HepG2 (cell line): ENCODE results near the gene CCDC85A. TPM values are rescaled to one million over a fixed set of nuclear protein-coding genes. Genes with fewer than 3 reads are reported as not detected.

Experiments used
- ATAC-seq: fragments of 200-7000 bp; cut with Tn5 transposase; 3 replicates; pipeline ENCODE4 v1.9.1; 2020; ENCODE audit warnings: mild to moderate bottlenecking, moderate library complexity
- BruUV-seq: library from RNA; stranded (reverse); fragments of 400-500 nt; replicated peaks from 2 replicates; lab custom pipeline; 2021; lab: Mats Ljungman, UMichigan
- CTCF ChIA-PET: fragments of 300-600 bp; formaldehyde crosslinking; extraction: SDS; loops from one replicate; lab custom pipeline; 2021; ENCODE audit warnings: low total read pairs, inconsistent platforms, low intra/inter-chr PET ratio; lab: Yijun Ruan, JAX
- POLR2A ChIA-PET: fragments of 350-600 bp; sonication (Branson Sonifier 250); formaldehyde crosslinking; loops from one replicate; lab custom pipeline; 2020; ENCODE audit warnings: antibody characterized with exemption, inconsistent platforms; lab: Yijun Ruan, JAX
- DNase-seq: peaks from one replicate; pipeline ENCODE4 v3.0.0-alpha.2; 2015; ENCODE audit warnings: low spot score
- FAIRE-seq: peaks from 3 replicates; lab custom pipeline; 2011; peaks lifted over from hg19 to GRCh38; lab: Jason Lieb, UNC
- H2AFZ ChIP-seq: one replicate; pipeline ENCODE4 v1.6.1; 2011; ENCODE audit warnings: low read length, inconsistent platforms
- H3K27ac ChIP-seq: fragments of 300-600 bp; 3 replicates; pipeline ENCODE4 v1.8.0; 2011; ENCODE audit warnings: mixed run types, mild to moderate bottlenecking, mixed read lengths, low read length, inconsistent platforms; ENCODE audit not compliant: insufficient read depth; ENCODE audit errors: extremely low read length
- H3K27me3 ChIP-seq, 2 experiments: fragments of 200-600 bp in 1 of 2; 2 replicates in 1 of 2; 3 replicates in 1 of 2; pipeline versions ENCODE4 v1.6.0 to v1.8.0; 2011; ENCODE audit warnings: low read length in 2 of 2, mild to moderate bottlenecking in 2 of 2, moderate library complexity in 2 of 2, inconsistent platforms in 1 of 2; ENCODE audit not compliant: insufficient read depth in 2 of 2, control insufficient read depth in 1 of 2
- H3K36me3 ChIP-seq, 2 experiments: fragments of 200-600 bp in 1 of 2; replicated peaks in 1 of 2; 2 replicates in 1 of 2; 3 replicates in 1 of 2; pipeline versions ENCODE4 v1.5.1 to v1.8.0; 2011; ENCODE audit warnings: low read length in 2 of 2, inconsistent platforms in 1 of 2; ENCODE audit not compliant: insufficient read depth in 2 of 2, control insufficient read depth in 1 of 2
- H3K4me1 ChIP-seq: 2 replicates; pipeline ENCODE4 v1.5.1; 2012; ENCODE audit warnings: low read length, inconsistent platforms; ENCODE audit not compliant: insufficient read depth
- H3K4me2 ChIP-seq: 2 replicates; pipeline ENCODE4 v1.6.0; 2011; ENCODE audit warnings: low read depth, low read length, inconsistent platforms
- H3K4me3 ChIP-seq, 3 experiments: fragments of 200-600 bp in 1 of 3; sonication (generic), shearing (Covaris generic) in 1 of 3; replicated peaks in 1 of 3; 2 replicates each; pipeline ENCODE4 v1.5.1; 2011 to 2016; ENCODE audit warnings: low read length in 3 of 3, inconsistent platforms in 2 of 3, low read depth in 2 of 3, mild to moderate bottlenecking in 2 of 3, control low read depth in 1 of 3, mixed read lengths in 1 of 3; ENCODE audit not compliant: insufficient read depth in 1 of 3
- H3K79me2 ChIP-seq: one replicate; pipeline ENCODE4 v1.6.1; 2011; ENCODE audit warnings: low read length, inconsistent platforms; ENCODE audit not compliant: insufficient read depth
- H3K9ac ChIP-seq: 2 replicates; pipeline ENCODE4 v1.6.0; 2011; ENCODE audit warnings: mild to moderate bottlenecking, low read depth, low read length, inconsistent platforms; ENCODE audit not compliant: insufficient read depth
- H3K9me3 ChIP-seq: 2 replicates; pipeline ENCODE4 v1.5.1; 2012; ENCODE audit warnings: mild to moderate bottlenecking, low read length
- H4K20me1 ChIP-seq: 2 replicates; pipeline ENCODE4 v1.6.0; 2011; ENCODE audit warnings: inconsistent platforms, mild to moderate bottlenecking, low read length, moderate library complexity; ENCODE audit not compliant: insufficient read depth
- KAT2B ChIP-seq: fragments of 150-350 bp; IDR thresholded peaks from 2 replicates; pipeline ENCODE4 v1.6.1; 2014; ENCODE audit warnings: low read depth, low read length, borderline replicate concordance
- NR2F6 ChIP-seq, 2 experiments: IDR thresholded peaks; 2 replicates each; pipeline ENCODE4 v1.6.1; 2016; ENCODE audit warnings: antibody characterized with exemption in 1 of 2, mild to moderate bottlenecking in 1 of 2
- SUZ12 ChIP-seq: fragments of 150-350 bp; IDR thresholded peaks from 2 replicates; pipeline ENCODE4 v1.6.1; 2014; ENCODE audit warnings: low read depth, low read length
- TAF1 ChIP-seq: sonication (generic); formaldehyde crosslinking; IDR thresholded peaks from 2 replicates; pipeline ENCODE4 v1.4.0; 2020; ENCODE audit warnings: missing genetic modification reagents
- TEAD2 ChIP-seq: sonication (generic); formaldehyde crosslinking; IDR thresholded peaks from 2 replicates; pipeline ENCODE4 v1.9.0; 2021; ENCODE audit warnings: missing genetic modification reagents
- ZNF101 ChIP-seq: sonication (generic); formaldehyde crosslinking; IDR thresholded peaks from 2 replicates; pipeline ENCODE4 v1.4.0; 2020; ENCODE audit warnings: mild to moderate bottlenecking, low read depth, missing genetic modification reagents, borderline replicate concordance
- ZNF550 ChIP-seq: sonication (generic); formaldehyde crosslinking; IDR thresholded peaks from 2 replicates; pipeline ENCODE4 v1.4.0; 2020; ENCODE audit warnings: mild to moderate bottlenecking, missing genetic modification reagents, borderline replicate concordance
- ZNF737 ChIP-seq: sonication (generic); formaldehyde crosslinking; IDR thresholded peaks from 2 replicates; pipeline ENCODE4 v1.5.0; 2020; ENCODE audit warnings: missing genetic modification reagents, mild to moderate bottlenecking, borderline replicate concordance
- WGBS: methylation state at CpG from one replicate; pipeline ENCODE4 v1.1.6; 2017; ENCODE audit warnings: low lambda C conversion rate; 5-methylcytosine and 5-hydroxymethylcytosine counted together
- in situ Hi-C: cut with HindIII; loops from 2 replicates; pipeline ENCODE4 v1.10.0; 2017; ENCODE audit warnings: low pct_unique_long_range_greater_than_20kb; ENCODE audit not compliant: extremely low pct_ligation_motif_present
- intact Hi-C: fragments of 100-400 bp; cut with micrococcal nuclease; formaldehyde crosslinking; loops from one replicate; pipeline ENCODE4 v1.10.0; 2022; ENCODE audit not compliant: unreplicated experiment
- polyA plus RNA-seq, 8 experiments: library from polyadenylated mRNA; depleted of rRNA in 3 of 8; stranded (reverse) in 7 of 8; unstranded in 1 of 8; fragments of >200 nt; fragmentation: Illumina TruSeq in 4 of 8; extraction: Trizol in 4 of 8; gene quantifications; 2 replicates each; pipeline versions ENCODE4 v1.2.1 to v1.2.3, GENCODE V29; 2011 to 2016; ENCODE audit warnings: low read depth in 4 of 8, missing spikeins in 1 of 8, mixed read lengths in 1 of 8; ENCODE audit not compliant: insufficient read depth in 1 of 8
- total RNA-seq, 5 experiments: library from RNA; depleted of rRNA; stranded (reverse); fragments of >200 nt; fragmentation: Illumina TruSeq; extraction: Trizol; gene quantifications; 2 replicates each; pipeline ENCODE4 v1.2.3, GENCODE V29; 2016; ENCODE audit warnings: low read depth in 1 of 5
- TF ChIP-seq, protein P1 (sequence below): sonication (generic); formaldehyde crosslinking; IDR thresholded peaks from 2 replicates; pipeline ENCODE4 v1.4.0; 2020; ENCODE audit warnings: missing genetic modification reagents, borderline replicate concordance
- TF ChIP-seq, protein P2 (sequence below): sonication (generic); formaldehyde crosslinking; IDR thresholded peaks from 2 replicates; pipeline ENCODE4 v1.8.0; 2022; ENCODE audit warnings: low read depth, missing genetic modification reagents
- TF ChIP-seq, protein P3 (sequence below): sonication (generic); formaldehyde crosslinking; IDR thresholded peaks from 2 replicates; pipeline ENCODE4 v1.5.0; 2020; ENCODE audit warnings: missing genetic modification reagents
- TF ChIP-seq, protein P4 (sequence below): sonication (generic); formaldehyde crosslinking; IDR thresholded peaks from 2 replicates; pipeline ENCODE4 v1.5.1; 2020; ENCODE audit warnings: mild to moderate bottlenecking, missing genetic modification reagents, borderline replicate concordance
- TF ChIP-seq, protein P5 (sequence below): IDR thresholded peaks from 2 replicates; pipeline ENCODE4 v1.6.1; 2016; ENCODE audit warnings: low read depth
- TF ChIP-seq, protein P6 (sequence below): sonication (generic); formaldehyde crosslinking; IDR thresholded peaks from 2 replicates; pipeline ENCODE4 v1.5.0; 2020; ENCODE audit warnings: mild to moderate bottlenecking, low read depth, missing genetic modification reagents, borderline replicate concordance

Gene CCDC85A
- total and polyA plus RNA-seq, 2 of the 13 experiments (the other 11 are each of a cell fraction or from before 2014, with no cell fraction given): not detected

DNA sequence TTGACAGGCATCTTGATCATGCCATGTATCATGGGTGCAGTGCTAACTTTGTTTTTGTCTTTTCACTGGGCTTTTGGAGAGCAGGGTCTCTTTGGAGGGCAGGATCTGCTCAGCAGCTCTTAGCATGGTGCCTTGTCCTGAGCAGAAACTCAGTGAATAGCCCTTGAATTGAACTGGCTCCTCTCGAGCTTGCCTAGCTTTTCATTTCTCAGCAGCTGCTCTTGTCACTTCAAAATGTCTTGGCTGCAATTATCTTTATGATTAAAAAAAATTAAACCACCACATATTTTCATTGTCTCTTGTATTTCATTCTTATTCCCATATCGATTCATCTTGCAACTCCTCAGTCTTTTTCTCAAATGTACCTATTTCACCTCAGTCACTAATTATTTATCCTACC lies 50.5 kb downstream of the CCDC85A start:
- H3K79me2 ChIP-seq: no peaks in the 10 kb centered on the region
- no peaks in the 10 kb centered on the region for H3K36me3 ChIP-seq
- H3K27me3 ChIP-seq: no peaks in the 10 kb centered on the region
- no TSS peak for BruUV-seq
- ChIA-PET POLR2A (no interaction called here), CTCF (no interaction called here)
- H3K4me2 ChIP-seq: no peak overlapping the region
- H2AFZ ChIP-seq: no peak overlapping the region
- no peak overlapping the region for H3K27ac ChIP-seq
- H4K20me1 ChIP-seq: no peaks in the 10 kb centered on the region
- WGBS: 7% methylated on average over 2 of the region's 2 CpGs
- DNase-seq (no peak), FAIRE-seq (no peak), ATAC-seq (no peak)
- in situ Hi-C loops (no loop called here), intact Hi-C loops (no loop called here)
- no peak overlapping the region for H3K4me3 ChIP-seq
- no peak overlapping the region for H3K9ac ChIP-seq
- no peaks in the 10 kb centered on the region for H3K4me1 ChIP-seq
- no peaks in the 10 kb centered on the region for H3K9me3 ChIP-seq
- TF ChIP-seq, protein P1, sequence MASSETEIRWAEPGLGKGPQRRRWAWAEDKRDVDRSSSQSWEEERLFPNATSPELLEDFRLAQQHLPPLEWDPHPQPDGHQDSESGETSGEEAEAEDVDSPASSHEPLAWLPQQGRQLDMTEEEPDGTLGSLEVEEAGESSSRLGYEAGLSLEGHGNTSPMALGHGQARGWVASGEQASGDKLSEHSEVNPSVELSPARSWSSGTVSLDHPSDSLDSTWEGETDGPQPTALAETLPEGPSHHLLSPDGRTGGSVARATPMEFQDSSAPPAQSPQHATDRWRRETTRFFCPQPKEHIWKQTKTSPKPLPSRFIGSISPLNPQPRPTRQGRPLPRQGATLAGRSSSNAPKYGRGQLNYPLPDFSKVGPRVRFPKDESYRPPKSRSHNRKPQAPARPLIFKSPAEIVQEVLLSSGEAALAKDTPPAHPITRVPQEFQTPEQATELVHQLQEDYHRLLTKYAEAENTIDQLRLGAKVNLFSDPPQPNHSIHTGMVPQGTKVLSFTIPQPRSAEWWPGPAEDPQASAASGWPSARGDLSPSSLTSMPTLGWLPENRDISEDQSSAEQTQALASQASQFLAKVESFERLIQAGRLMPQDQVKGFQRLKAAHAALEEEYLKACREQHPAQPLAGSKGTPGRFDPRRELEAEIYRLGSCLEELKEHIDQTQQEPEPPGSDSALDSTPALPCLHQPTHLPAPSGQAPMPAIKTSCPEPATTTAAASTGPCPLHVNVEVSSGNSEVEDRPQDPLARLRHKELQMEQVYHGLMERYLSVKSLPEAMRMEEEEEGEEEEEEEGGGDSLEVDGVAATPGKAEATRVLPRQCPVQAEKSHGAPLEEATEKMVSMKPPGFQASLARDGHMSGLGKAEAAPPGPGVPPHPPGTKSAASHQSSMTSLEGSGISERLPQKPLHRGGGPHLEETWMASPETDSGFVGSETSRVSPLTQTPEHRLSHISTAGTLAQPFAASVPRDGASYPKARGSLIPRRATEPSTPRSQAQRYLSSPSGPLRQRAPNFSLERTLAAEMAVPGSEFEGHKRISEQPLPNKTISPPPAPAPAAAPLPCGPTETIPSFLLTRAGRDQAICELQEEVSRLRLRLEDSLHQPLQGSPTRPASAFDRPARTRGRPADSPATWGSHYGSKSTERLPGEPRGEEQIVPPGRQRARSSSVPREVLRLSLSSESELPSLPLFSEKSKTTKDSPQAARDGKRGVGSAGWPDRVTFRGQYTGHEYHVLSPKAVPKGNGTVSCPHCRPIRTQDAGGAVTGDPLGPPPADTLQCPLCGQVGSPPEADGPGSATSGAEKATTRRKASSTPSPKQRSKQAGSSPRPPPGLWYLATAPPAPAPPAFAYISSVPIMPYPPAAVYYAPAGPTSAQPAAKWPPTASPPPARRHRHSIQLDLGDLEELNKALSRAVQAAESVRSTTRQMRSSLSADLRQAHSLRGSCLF: no peak
- TF ChIP-seq ZNF737 (CRISPR knock-in tag) (no peak), ZNF550 (no peak), KAT2B (no peak), ZNF101 (no peak), TEAD2 (CRISPR knock-in tag) (no peak), SUZ12 (no peak), NR2F6 (IDR thresholded peaks at IDR 0.05) (no peak), NR2F6 (CRISPR knock-in tag; IDR thresholded peaks at IDR 0.05) (no peak), TAF1 (no peak)
- TF ChIP-seq, protein P2, sequence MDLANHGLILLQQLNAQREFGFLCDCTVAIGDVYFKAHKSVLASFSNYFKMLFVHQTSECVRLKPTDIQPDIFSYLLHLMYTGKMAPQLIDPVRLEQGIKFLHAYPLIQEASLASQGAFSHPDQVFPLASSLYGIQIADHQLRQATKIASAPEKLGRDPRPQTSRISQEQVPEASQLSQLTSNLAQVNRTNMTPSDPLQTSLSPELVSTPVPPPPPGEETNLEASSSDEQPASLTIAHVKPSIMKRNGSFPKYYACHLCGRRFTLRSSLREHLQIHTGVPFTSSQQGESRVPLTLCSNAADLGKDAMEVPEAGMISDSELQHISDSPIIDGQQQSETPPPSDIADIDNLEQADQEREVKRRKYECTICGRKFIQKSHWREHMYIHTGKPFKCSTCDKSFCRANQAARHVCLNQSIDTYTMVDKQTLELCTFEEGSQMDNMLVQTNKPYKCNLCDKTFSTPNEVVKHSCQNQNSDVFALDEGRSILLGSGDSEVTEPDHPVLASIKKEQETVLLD (CRISPR knock-in tag): no peak
- TF ChIP-seq, protein P3, sequence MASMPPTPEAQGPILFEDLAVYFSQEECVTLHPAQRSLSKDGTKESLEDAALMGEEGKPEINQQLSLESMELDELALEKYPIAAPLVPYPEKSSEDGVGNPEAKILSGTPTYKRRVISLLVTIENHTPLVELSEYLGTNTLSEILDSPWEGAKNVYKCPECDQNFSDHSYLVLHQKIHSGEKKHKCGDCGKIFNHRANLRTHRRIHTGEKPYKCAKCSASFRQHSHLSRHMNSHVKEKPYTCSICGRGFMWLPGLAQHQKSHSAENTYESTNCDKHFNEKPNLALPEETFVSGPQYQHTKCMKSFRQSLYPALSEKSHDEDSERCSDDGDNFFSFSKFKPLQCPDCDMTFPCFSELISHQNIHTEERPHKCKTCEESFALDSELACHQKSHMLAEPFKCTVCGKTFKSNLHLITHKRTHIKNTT (CRISPR knock-in tag): no peak
- TF ChIP-seq, protein P4, sequence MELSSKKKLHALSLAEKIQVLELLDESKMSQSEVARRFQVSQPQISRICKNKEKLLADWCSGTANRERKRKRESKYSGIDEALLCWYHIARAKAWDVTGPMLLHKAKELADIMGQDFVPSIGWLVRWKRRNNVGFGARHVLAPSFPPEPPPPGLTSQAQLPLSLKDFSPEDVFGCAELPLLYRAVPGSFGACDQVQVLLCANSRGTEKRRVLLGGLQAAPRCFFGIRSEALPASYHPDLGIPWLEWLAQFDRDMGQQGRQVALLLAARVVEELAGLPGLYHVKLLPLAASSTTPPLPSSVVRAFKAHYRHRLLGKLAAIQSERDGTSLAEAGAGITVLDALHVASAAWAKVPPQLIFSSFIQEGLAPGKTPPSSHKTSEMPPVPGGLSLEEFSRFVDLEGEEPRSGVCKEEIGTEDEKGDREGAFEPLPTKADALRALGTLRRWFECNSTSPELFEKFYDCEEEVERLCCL (CRISPR knock-in tag): no peak
- TF ChIP-seq, protein P5, sequence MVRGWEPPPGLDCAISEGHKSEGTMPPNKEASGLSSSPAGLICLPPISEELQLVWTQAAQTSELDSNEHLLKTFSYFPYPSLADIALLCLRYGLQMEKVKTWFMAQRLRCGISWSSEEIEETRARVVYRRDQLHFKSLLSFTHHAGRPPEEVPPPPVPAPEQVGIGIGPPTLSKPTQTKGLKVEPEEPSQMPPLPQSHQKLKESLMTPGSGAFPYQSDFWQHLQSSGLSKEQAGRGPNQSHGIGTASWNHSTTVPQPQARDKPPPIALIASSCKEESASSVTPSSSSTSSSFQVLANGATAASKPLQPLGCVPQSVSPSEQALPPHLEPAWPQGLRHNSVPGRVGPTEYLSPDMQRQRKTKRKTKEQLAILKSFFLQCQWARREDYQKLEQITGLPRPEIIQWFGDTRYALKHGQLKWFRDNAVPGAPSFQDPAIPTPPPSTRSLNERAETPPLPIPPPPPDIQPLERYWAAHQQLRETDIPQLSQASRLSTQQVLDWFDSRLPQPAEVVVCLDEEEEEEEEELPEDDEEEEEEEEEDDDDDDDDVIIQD (CRISPR knock-in tag): no peak
- TF ChIP-seq, protein P6, sequence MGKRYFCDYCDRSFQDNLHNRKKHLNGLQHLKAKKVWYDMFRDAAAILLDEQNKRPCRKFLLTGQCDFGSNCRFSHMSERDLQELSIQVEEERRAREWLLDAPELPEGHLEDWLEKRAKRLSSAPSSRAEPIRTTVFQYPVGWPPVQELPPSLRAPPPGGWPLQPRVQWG (CRISPR knock-in tag): no peak
